OCI-LY7 (cell line): ENCODE data around the gene IL17REL. TPM values are rescaled to one million over a fixed set of nuclear protein-coding genes. Genes with fewer than 3 reads are reported as not detected.

ENCODE experiments used
- BruUV-seq: library from RNA; stranded (reverse); fragments of 400-500 nt; replicated peaks from 2 replicates; lab custom pipeline; 2021; lab: Mats Ljungman, UMichigan
- CTCF ChIA-PET: fragments of 300-600 bp; sonication (Branson Sonifier 250); formaldehyde crosslinking; loops from one replicate; lab custom pipeline; 2022; ENCODE audit warnings: antibody characterized with exemption; ENCODE audit not compliant: unreplicated experiment; lab: Charles Lee
- POLR2A ChIA-PET: fragments of 300-600 bp; sonication (Branson Sonifier 250); formaldehyde crosslinking; loops from one replicate; lab custom pipeline; 2022; ENCODE audit warnings: antibody characterized with exemption; lab: Charles Lee
- DNase-seq: peaks from one replicate; pipeline ENCODE4 v3.0.0-alpha.2; 2015; ENCODE audit warnings: low spot score
- H2AFZ ChIP-seq: fragments of 200-600 bp; sonication (generic), shearing (Covaris generic); 2 replicates; pipeline ENCODE4 v1.6.1; 2014; ENCODE audit warnings: mild to moderate bottlenecking, antibody characterized with exemption, low read length, moderate library complexity
- H3K27ac ChIP-seq: fragments of 200-600 bp; sonication (generic); 2 replicates; pipeline ENCODE4 v1.5.1; 2014; ENCODE audit warnings: mixed run types, low read depth, mild to moderate bottlenecking, moderate library complexity, low read length, inconsistent platforms; ENCODE audit not compliant: poor library complexity, severe bottlenecking
- H3K36me3 ChIP-seq: fragments of 200-600 bp; sonication (generic); 2 replicates; pipeline ENCODE4 v1.6.1; 2014; ENCODE audit warnings: mild to moderate bottlenecking, antibody characterized with exemption, low read length, moderate library complexity, mixed read lengths; ENCODE audit not compliant: insufficient read depth
- H3K4me1 ChIP-seq: fragments of 200-600 bp; sonication (generic); 2 replicates; pipeline ENCODE4 v1.5.1; 2014; ENCODE audit warnings: mild to moderate bottlenecking, low read length; ENCODE audit not compliant: insufficient read depth, poor library complexity, severe bottlenecking
- H3K4me2 ChIP-seq: fragments of 200-600 bp; sonication (generic); 2 replicates; pipeline ENCODE4 v1.6.1; 2014; ENCODE audit warnings: mild to moderate bottlenecking, low read length
- H3K4me3 ChIP-seq: fragments of 200-600 bp; sonication (generic); 2 replicates; pipeline ENCODE4 v1.5.1; 2014; ENCODE audit warnings: mild to moderate bottlenecking, low read depth, low read length; ENCODE audit not compliant: poor library complexity, severe bottlenecking
- H3K79me2 ChIP-seq: fragments of 200-600 bp; sonication (generic); 2 replicates; pipeline ENCODE4 v1.6.1; 2016; ENCODE audit warnings: low read depth, mild to moderate bottlenecking, low read length, moderate library complexity, mixed read lengths; ENCODE audit not compliant: insufficient read depth
- H3K9me2 ChIP-seq: fragments of 200-600 bp; sonication (generic); 2 replicates; pipeline ENCODE4 v1.6.1; 2016; ENCODE audit warnings: mild to moderate bottlenecking, low read length, mixed read lengths; ENCODE audit not compliant: insufficient read depth
- H3K9me3 ChIP-seq: fragments of 200-600 bp; sonication (generic); 2 replicates; pipeline ENCODE4 v1.6.1; 2014; ENCODE audit warnings: mild to moderate bottlenecking, mixed run types, low read length, mixed read lengths
- H4K20me1 ChIP-seq: fragments of 200-600 bp; sonication (generic); 2 replicates; pipeline ENCODE4 v1.6.1; 2014; ENCODE audit warnings: mild to moderate bottlenecking, antibody characterized with exemption, low read length, moderate library complexity, mixed read lengths; ENCODE audit not compliant: insufficient read depth
- EZH2phosphoT487 ChIP-seq: fragments of 200-600 bp; sonication (generic); IDR thresholded peaks from 2 replicates; pipeline ENCODE4 v1.6.1; 2018; ENCODE audit warnings: low read depth, borderline replicate concordance, mild to moderate bottlenecking, mixed run types, antibody characterized with exemption, low read length, moderate library complexity, mixed read lengths
- intact Hi-C: fragments of 100-400 bp; cut with micrococcal nuclease; formaldehyde crosslinking; loops from one replicate; pipeline ENCODE4 v1.10.0; 2022; ENCODE audit not compliant: unreplicated experiment
- total RNA-seq, 2 experiments: library from RNA; depleted of rRNA in 1 of 2; stranded (reverse); fragments of >200 nt in 1 of 2; shearing (Covaris generic) in 1 of 2; gene quantifications; 2 replicates each; pipeline ENCODE4 v1.2.3, GENCODE V29; 2014 to 2022
- TF ChIP-seq, protein P1 (sequence below): fragments of 200-600 bp; sonication (generic); conservative IDR thresholded peaks from 2 replicates; pipeline ENCODE4 v1.5.1; 2014; ENCODE audit warnings: mild to moderate bottlenecking, antibody characterized with exemption, low read length, moderate library complexity, mixed read lengths

Gene IL17REL
- total RNA-seq, 2 experiments from 2014 or later: 0.03 TPM; not detected in 1

DNA sequence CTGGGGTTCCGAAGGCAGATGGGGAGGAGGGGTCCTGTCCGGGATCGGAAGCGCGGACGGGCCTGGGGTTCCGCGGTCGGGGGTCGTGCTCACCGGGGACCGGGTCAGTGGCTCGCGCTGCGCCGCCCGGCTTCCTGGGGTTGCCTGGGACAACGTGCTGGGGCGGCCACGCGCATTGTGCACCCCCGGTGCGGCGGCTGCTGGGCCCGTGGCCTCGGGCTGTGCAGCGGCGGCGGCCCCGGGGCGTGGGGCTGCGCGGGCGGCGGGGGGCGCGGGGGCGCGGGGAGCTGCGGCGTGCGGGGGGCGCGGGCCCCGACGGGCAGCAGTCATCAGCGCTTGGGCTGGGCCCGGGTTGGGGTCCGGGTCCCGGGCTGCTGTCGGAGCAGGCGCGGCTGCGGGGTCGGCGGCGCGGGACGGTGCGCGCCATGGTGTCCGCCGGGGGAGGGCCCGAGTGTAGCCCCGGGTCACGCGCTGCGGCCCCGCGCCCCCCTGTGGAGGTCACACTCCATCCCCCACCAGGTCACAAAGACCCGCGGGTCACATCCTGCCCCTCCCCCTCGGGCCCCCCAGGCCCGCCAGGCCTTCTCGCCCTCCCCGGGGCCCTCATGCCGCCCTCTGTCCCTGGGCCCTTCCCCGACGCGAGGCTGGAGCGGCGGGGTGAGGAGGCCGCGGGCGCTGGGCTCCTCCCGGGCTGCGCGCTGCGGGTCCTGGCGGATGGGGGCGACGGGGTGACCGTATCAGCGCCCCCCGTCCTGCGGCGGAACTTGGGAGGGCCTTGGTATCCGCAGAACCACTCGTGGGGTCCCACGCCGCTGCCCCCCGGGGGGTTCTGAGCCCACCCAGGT is 45.7 kb upstream of the IL17REL start, which contains the start of gene TTLL8:
Gene TTLL8, minus strand, starts transcription at position 238 of the 845 bp plus-strand sequence.
- Histone ChIP-seq H3K4me1 (peaks cover 71% of the 10 kb centered on the region), H3K79me2 (no peaks in the 10 kb centered on the region), H3K4me2 (peak within 1 kb of the TSS; percentile 18; the same call in 1 of the 2 replicates), H3K9me2 (no peaks in the 10 kb centered on the region), H3K9me3 (0 out of 2 replicates have a peak, but pooled peaks cover under 1% of the 10 kb centered on the region), H3K36me3 (no peaks in the 10 kb centered on the region), H3K4me3 (no peak within 1 kb of the TSS), H3K27ac (no peak within 1 kb of the TSS), H2AFZ (no peak within 1 kb of the TSS), H4K20me1 (no peaks in the 10 kb centered on the region)
- intact Hi-C loops: no loop called here
- DNase-seq: no peak
- TF ChIP-seq, protein P1, sequence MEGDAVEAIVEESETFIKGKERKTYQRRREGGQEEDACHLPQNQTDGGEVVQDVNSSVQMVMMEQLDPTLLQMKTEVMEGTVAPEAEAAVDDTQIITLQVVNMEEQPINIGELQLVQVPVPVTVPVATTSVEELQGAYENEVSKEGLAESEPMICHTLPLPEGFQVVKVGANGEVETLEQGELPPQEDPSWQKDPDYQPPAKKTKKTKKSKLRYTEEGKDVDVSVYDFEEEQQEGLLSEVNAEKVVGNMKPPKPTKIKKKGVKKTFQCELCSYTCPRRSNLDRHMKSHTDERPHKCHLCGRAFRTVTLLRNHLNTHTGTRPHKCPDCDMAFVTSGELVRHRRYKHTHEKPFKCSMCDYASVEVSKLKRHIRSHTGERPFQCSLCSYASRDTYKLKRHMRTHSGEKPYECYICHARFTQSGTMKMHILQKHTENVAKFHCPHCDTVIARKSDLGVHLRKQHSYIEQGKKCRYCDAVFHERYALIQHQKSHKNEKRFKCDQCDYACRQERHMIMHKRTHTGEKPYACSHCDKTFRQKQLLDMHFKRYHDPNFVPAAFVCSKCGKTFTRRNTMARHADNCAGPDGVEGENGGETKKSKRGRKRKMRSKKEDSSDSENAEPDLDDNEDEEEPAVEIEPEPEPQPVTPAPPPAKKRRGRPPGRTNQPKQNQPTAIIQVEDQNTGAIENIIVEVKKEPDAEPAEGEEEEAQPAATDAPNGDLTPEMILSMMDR: no peak
- no peak for TF ChIP-seq EZH2phosphoT487
- CTCF ChIA-PET: no interaction called here
- POLR2A ChIA-PET: no interaction called here
- BruUV-seq: no TSS peak

- no peaks in the 10 kb centered on the region for H3K36me3 ChIP-seq
- no peak overlapping the region; the same call in 1 of the 2 replicates for H3K4me2 ChIP-seq
- H3K79me2 ChIP-seq: no peaks in the 10 kb centered on the region
- TF ChIP-seq, protein P1: no peak
- no peak for TF ChIP-seq EZH2phosphoT487
- DNase-seq: no peak
- no peak overlapping the region for H3K27ac ChIP-seq
- no peaks in the 10 kb centered on the region for H3K9me2 ChIP-seq
- no peaks in the 10 kb centered on the region for H4K20me1 ChIP-seq
- ChIA-PET CTCF (no interaction called here), POLR2A (no interaction called here)
- no peak overlapping the region for H3K4me3 ChIP-seq
- no TSS peak for BruUV-seq
- 0 out of 2 replicates have a peak, but pooled peaks cover 4% of the 10 kb centered on the region for H3K9me3 ChIP-seq
- H2AFZ ChIP-seq: no peak overlapping the region
- intact Hi-C loops: no loop called here
- peaks cover 71% of the 10 kb centered on the region for H3K4me1 ChIP-seq
Observed at GRCh38 chr22:50057278-50058060, 44.9 kb upstream of the IL17REL start.
